Calu3 (cell line): ENCODE data around the gene VWA3A. TPM values are rescaled to one million over a fixed set of nuclear protein-coding genes. Genes with fewer than 3 reads are reported as not detected.
"Not testable (repeated sequence)": the region's sequence is repeated elsewhere in the genome, so short reads cannot be mapped to it uniquely, and the experiment has no call there.

Experiments
- BruUV-seq: library from RNA; stranded (reverse); fragments of 400-500 nt; replicated peaks from 2 replicates; lab custom pipeline; 2021; lab: Mats Ljungman, UMichigan
- CTCF ChIA-PET: fragments of 300-600 bp; sonication (Branson Sonifier 250); formaldehyde crosslinking; loops from one replicate; lab custom pipeline; 2022; ENCODE audit warnings: antibody characterized with exemption; lab: Charles Lee
- DNase-seq: peaks from one replicate; pipeline ENCODE4 v3.0.0; 2022
- H3K27ac Mint-ChIP-seq: one replicate; pipeline ENCODE4 v1.8.0; 2022; ENCODE audit warnings: mixed read lengths; ENCODE audit not compliant: unreplicated experiment
- H3K27me3 Mint-ChIP-seq: one replicate; pipeline ENCODE4 v1.8.0; 2022; ENCODE audit warnings: mixed read lengths; ENCODE audit not compliant: unreplicated experiment
- H3K36me3 Mint-ChIP-seq: one replicate; pipeline ENCODE4 v1.8.0; 2022; ENCODE audit warnings: mild to moderate bottlenecking, moderate library complexity, mixed read lengths; ENCODE audit not compliant: insufficient read depth, unreplicated experiment
- H3K4me1 Mint-ChIP-seq: one replicate; pipeline ENCODE4 v1.8.0; 2022; ENCODE audit warnings: mild to moderate bottlenecking, low read depth, mixed read lengths; ENCODE audit not compliant: unreplicated experiment
- H3K4me3 Mint-ChIP-seq: one replicate; pipeline ENCODE4 v1.8.0; 2022; ENCODE audit warnings: mild to moderate bottlenecking, low read depth, moderate library complexity, mixed read lengths; ENCODE audit not compliant: unreplicated experiment
- H3K9me3 Mint-ChIP-seq: one replicate; pipeline ENCODE4 v1.8.0; 2022; ENCODE audit warnings: low read depth, mixed read lengths; ENCODE audit not compliant: unreplicated experiment
- CTCF ChIP-seq: fragments of 200-600 bp; IDR thresholded peaks from one replicate; pipeline ENCODE4 v1.8.0; 2022; ENCODE audit warnings: antibody characterized with exemption; ENCODE audit not compliant: unreplicated experiment
- intact Hi-C: fragments of 100-400 bp; cut with micrococcal nuclease; formaldehyde crosslinking; loops from one replicate; pipeline ENCODE4 v1.10.0; 2022; ENCODE audit not compliant: unreplicated experiment
- total RNA-seq: library from RNA; stranded (reverse); gene quantifications from 2 replicates; pipeline ENCODE4 v1.2.3, GENCODE V29; 2022

The VWA3A gene
- total RNA-seq, 1 experiment from 2014 or later, result 0.33 TPM

GRCh38 chr16:22123146-22123545 lies 30.8 kb downstream of the VWA3A start:
- Mint-ChIP-seq H3K27me3 (peaks cover 40% of the 10 kb centered on the region), H3K27ac (no peak overlapping the region), H3K4me1 (no peaks in the 10 kb centered on the region), H3K4me3 (no peak overlapping the region), H3K36me3 (no peaks in the 10 kb centered on the region), H3K9me3 (peaks cover 4% of the 10 kb centered on the region)
- BruUV-seq, result no TSS peak
- DNase-seq, result no peak
- TF ChIP-seq CTCF, result no peak
- intact Hi-C loops, result no loop called here
- CTCF ChIA-PET, result no interaction called here

- no peak for DNase-seq
- Mint-ChIP-seq H3K36me3 (no peaks in the 10 kb centered on the region), H3K9me3 (peaks cover 8% of the 10 kb centered on the region), H3K27ac (no peak overlapping the region), H3K4me3 (no peak overlapping the region), H3K27me3 (peaks cover 48% of the 10 kb centered on the region), H3K4me1 (no peaks in the 10 kb centered on the region)
- TF ChIP-seq CTCF, result no peak
- CTCF ChIA-PET, result interaction anchor here (0.7 to 1.8 kb wide), 4 partner anchors 8 to 467 kb away, joined by 3 to 10 read pairs (median 4); no protein-coding TSS in a partner anchor
- intact Hi-C loops, result no loop called here
- no TSS peak for BruUV-seq
These were observed 31.6 kb downstream of the VWA3A start for GRCh38 chr16:22123759-22124490.

- no peak for TF ChIP-seq CTCF
- Mint-ChIP-seq H3K4me1 (no peaks in the 10 kb centered on the region), H3K27me3 (peaks cover 56% of the 10 kb centered on the region), H3K9me3 (peaks cover 8% of the 10 kb centered on the region), H3K27ac (no peak overlapping the region), H3K36me3 (no peaks in the 10 kb centered on the region), H3K4me3 (no peak overlapping the region)
- CTCF ChIA-PET, result interaction anchor here (0.7 to 1.8 kb wide), 4 partner anchors 7 to 468 kb away, joined by 3 to 10 read pairs (median 4); no protein-coding TSS in a partner anchor
- no TSS peak for BruUV-seq
- intact Hi-C loops, result no loop called here
- DNase-seq, result no peak
These were observed 32.4 kb downstream of the VWA3A start for GRCh38 chr16:22124583-22125284.

GRCh38 chr16:22126037-22126558 lies 33.8 kb downstream of the VWA3A start:
- no TSS peak for BruUV-seq
- CTCF ChIA-PET, result no interaction called here
- intact Hi-C loops, result no loop called here
- Mint-ChIP-seq H3K27ac (no peak overlapping the region), H3K9me3 (peaks cover 8% of the 10 kb centered on the region), H3K27me3 (peaks cover 61% of the 10 kb centered on the region), H3K36me3 (no peaks in the 10 kb centered on the region), H3K4me1 (no peaks in the 10 kb centered on the region), H3K4me3 (no peak overlapping the region)
- no peak for DNase-seq
- TF ChIP-seq CTCF, result no peak

GRCh38 chr16:22128537-22128936 lies 36.2 kb downstream of the VWA3A start:
- H3K9me3 Mint-ChIP-seq, DNase-seq, H3K36me3 Mint-ChIP-seq, H3K27ac Mint-ChIP-seq, CTCF ChIA-PET, H3K4me3 Mint-ChIP-seq, H3K4me1 Mint-ChIP-seq, BruUV-seq, intact Hi-C loops: not testable (repeated sequence)
- H3K27me3 Mint-ChIP-seq, result peaks cover 37% of the 10 kb centered on the region
